Activated CD4-positive, alpha-beta T cell treated with anti-CD3 and anti-CD28 coated beads, Interleukin-2, amount 50 U/mL, for 1 hour (primary cell): ENCODE measurements around the gene CSNK2A1.

Experiments
- DNase-seq: peaks from one replicate; pipeline ENCODE4 v3.0.0-alpha.2; 2020

CSNK2A1 gene

GRCh38 chr20:427849-428657 is 115.5 kb downstream of the CSNK2A1 start:
- DNase-seq: no peak

GRCh38 chr20:427401-427800 is 116.2 kb downstream of the CSNK2A1 start:
- DNase-seq: no peak

GRCh38 chr20:426566-426965 is 117.0 kb downstream of the CSNK2A1 start:
- no peak for DNase-seq
